GM13976 (cell line): Measurements from ENCODE around the gene CSNK1D.

Experiments
- DNase-seq: peaks from one replicate; pipeline ENCODE4 v3.0.0; 2012; ENCODE audit warnings: low spot score
- CTCF ChIP-seq: IDR thresholded peaks from 2 replicates; pipeline ENCODE4 v1.5.1; 2012; ENCODE audit warnings: borderline replicate concordance, mild to moderate bottlenecking; ENCODE audit not compliant: insufficient read depth; ENCODE audit errors: extremely low read depth, missing control alignments, control extremely low read depth
- in situ Hi-C: fragments of 300-500 bp; cut with MboI; formaldehyde crosslinking; loops from one replicate; pipeline ENCODE4 v1.12.0; 2022; ENCODE audit warnings: low sequenced_read_pairs, mixed read lengths, inconsistent platforms; ENCODE audit not compliant: unreplicated experiment

The CSNK1D gene

GRCh38 chr17:82226809-82227628, 46.5 kb downstream of the CSNK1D start:
- TF ChIP-seq CTCF: no peak
- in situ Hi-C loops: no loop called here
- DNase-seq: no peak

DNA sequence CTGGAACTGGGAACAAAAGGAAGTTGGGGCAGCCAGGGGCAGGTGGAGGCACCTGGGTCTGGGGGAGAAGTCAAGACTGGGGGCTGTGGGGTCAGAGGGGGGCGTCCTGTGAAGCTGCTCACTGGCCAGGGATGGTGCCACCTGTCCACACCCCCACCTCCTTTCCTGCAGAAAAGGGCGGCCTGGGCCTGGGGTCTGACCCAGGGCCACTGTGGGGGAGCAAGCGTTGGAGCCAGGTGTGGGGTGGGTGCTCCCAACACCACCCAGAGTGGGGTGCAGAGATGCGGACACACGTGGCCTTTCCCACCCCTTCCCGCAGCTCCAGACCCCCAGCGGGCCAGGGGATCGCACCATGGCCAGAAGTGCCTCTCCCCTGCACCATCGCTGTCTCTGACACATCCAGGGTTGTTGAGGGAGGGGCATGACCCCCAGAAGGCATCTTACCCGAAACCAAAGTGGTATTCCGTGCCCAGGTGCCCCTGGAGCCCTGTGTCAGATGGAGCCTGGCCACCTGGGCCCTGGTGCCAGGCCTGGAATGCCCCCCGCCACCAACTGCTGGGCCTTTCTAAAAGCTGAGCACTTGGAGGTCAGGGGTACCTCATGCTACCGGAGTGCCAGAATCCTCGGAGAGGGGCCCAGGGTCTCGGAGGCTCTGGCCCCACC, 47.2 kb downstream of the CSNK1D start:
- in situ Hi-C loops: no loop called here
- TF ChIP-seq CTCF: no peak
- DNase-seq: no peak

DNA sequence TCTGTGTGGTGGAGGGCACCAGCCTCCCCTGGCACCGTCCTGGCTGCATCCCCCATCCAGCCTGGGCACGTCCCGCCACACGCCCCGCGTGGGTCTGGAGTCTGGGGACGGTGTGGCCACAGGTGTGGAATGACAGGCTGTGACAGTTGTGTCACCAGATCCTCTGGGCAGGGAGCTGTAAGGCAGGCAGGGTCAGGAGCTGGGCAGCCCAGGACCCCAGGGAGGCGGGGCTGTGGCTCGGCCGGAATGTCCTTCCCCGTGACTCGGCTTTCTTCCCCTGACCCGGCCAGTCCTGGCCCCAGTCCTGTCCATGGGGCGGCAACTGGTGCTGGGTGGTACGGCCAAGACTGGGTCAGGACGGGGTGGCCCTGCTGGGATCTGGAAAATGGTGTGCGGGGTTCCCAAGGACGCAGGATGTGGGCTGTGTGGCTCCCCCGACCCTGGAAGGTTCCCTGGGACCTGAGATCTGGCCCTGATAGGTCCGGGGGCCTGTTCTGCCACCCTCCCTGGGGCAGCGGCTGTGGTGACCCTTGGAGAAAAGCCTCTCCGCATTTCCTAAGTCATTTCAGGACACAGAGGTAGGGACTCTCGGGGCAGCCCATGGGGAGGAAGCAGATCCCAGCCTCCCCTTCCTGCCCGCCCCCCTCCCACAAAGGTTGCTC, 48.0 kb downstream of the CSNK1D start:
- no peak for TF ChIP-seq CTCF
- in situ Hi-C loops: no loop called here
- no peak for DNase-seq

DNA sequence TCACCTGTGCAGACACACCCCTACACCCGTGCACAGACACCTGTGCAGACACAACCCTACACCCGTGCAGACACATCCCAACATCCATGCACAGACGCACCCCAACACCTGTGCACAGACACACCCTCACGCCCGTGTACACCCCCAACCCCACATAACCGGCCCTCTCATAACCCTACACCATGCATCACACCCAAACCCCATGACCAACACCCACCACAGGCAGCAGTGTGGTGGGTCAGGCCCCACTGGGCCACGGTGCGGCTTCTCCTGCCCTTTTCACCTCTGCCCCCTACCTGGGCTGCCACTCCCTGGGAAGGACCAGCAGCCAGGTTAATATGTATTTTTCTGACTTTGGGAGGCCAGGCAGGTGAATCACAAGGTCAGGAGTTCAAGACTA, 48.8 kb downstream of the CSNK1D start:
- no peak for TF ChIP-seq CTCF
- in situ Hi-C loops: no loop called here
- DNase-seq: no peak

DNA sequence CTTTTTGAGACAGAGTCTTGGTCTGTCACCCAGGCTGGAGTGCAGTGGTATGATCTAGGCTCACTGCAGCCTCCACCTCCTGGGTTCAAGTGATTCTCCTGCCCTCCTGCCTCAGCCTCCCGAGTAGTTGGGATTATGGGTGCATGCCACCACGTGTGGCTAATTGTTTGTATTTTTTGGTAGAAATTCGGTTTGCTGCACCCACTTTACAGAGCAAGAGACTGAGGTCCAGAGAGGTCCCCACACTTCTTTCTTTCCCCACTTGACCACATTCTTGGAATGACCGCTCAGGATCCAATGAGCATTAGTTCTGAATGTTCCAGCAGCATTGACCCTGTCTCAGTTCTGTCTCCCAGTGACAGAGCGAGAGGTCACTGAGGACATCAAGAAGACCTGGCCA, 50.0 kb downstream of the CSNK1D start:
- TF ChIP-seq CTCF: no peak
- no peak for DNase-seq
- in situ Hi-C loops: no loop called here

- DNase-seq: no peak
- no peak for TF ChIP-seq CTCF
These were observed 50.7 kb downstream of the CSNK1D start for GRCh38 chr17:82222816-82223215.

More at GRCh38 chr17:82222816-82223215, 50.7 kb downstream of the CSNK1D start:
- in situ Hi-C loops: no loop called here
